B cell (primary cell): ENCODE results near the gene PTGES3. TPM values are rescaled to one million over a fixed set of nuclear protein-coding genes. Genes with fewer than 3 reads are reported as not detected.

Experiments
- ATAC-seq: fragments of 200-7000 bp; cut with Tn5 transposase; one replicate; pipeline ENCODE4 v1.10.0; 2021; ENCODE audit warnings: low read depth, mild to moderate bottlenecking, moderate number of reproducible peaks, moderate library complexity
- CTCF ChIA-PET: fragments of 350-600 bp; sonication (Branson Sonifier 250); formaldehyde crosslinking; loops from one replicate; lab custom pipeline; 2021; ENCODE audit warnings: antibody characterized with exemption, inconsistent platforms; lab: Charles Lee
- POLR2A ChIA-PET: fragments of 350-600 bp; sonication (Branson Sonifier 250); formaldehyde crosslinking; loops from one replicate; lab custom pipeline; 2021; ENCODE audit warnings: antibody characterized with exemption; lab: Charles Lee
- DNase-seq: peaks from one replicate; pipeline ENCODE4 v3.0.0; 2013
- H2AFZ ChIP-seq: 2 replicates; pipeline ENCODE4 v1.6.1; 2012; ENCODE audit warnings: mild to moderate bottlenecking, low read depth, low read length; ENCODE audit not compliant: insufficient read depth, poor library complexity, severe bottlenecking
- H3K27ac ChIP-seq, 2 donors: 1 replicate in 1 of 2; 2 replicates in 1 of 2; pipeline ENCODE4 v1.5.1; 2012 to 2013; ENCODE audit warnings: low read length in 2 of 2, mild to moderate bottlenecking in 2 of 2, moderate library complexity in 1 of 2
- H3K27me3 ChIP-seq, 4 experiments: fragments of 200-600 bp in 1 of 4; sonication (generic) in 1 of 4; replicated peaks in 1 of 4; 1 replicate in 2 of 4; 2 replicates in 2 of 4; pipeline versions ENCODE4 v1.6.1 to v1.7.0; 2013 to 2016; ENCODE audit warnings: low read length in 3 of 4, mild to moderate bottlenecking in 2 of 4, mixed read lengths in 1 of 4, moderate library complexity in 1 of 4; ENCODE audit not compliant: insufficient read depth in 4 of 4, control insufficient read depth in 3 of 4; ENCODE audit errors: control extremely low read depth in 1 of 4
- H3K36me3 ChIP-seq, 2 experiments: replicated peaks in 1 of 2; 1 replicate in 1 of 2; 2 replicates in 1 of 2; pipeline versions ENCODE4 v1.6.1 to v1.7.1; 2013; ENCODE audit warnings: low read length in 1 of 2; ENCODE audit not compliant: insufficient read depth in 2 of 2, control insufficient read depth in 1 of 2; ENCODE audit errors: control extremely low read depth in 1 of 2, extremely low read depth in 1 of 2
- H3K4me1 ChIP-seq, 2 donors: fragments of 200-600 bp in 1 of 2; sonication (generic) in 1 of 2; 1 replicate in 1 of 2; 2 replicates in 1 of 2; pipeline versions ENCODE4 v1.5.1 to v1.6.1; 2013 to 2017; ENCODE audit warnings: low read length in 2 of 2; ENCODE audit not compliant: control insufficient read depth in 2 of 2, insufficient read depth in 2 of 2
- H3K4me2 ChIP-seq: replicated peaks from 2 replicates; pipeline ENCODE3; 2012; ENCODE audit warnings: mild to moderate bottlenecking, low read depth, low read length; ENCODE audit not compliant: poor library complexity, severe bottlenecking
- H3K4me3 ChIP-seq, 5 experiments: fragments of 200-600 bp in 1 of 5; sonication (generic) in 1 of 5; 1 replicate in 3 of 5; 2 replicates in 2 of 5; pipeline versions ENCODE4 v1.5.1 to v1.7.0; 2011 to 2016; ENCODE audit warnings: low read length in 4 of 5, mild to moderate bottlenecking in 4 of 5, low read depth in 2 of 5, control low read depth in 1 of 5, moderate library complexity in 1 of 5; ENCODE audit not compliant: insufficient read depth in 1 of 5; ENCODE audit errors: control extremely low read depth in 1 of 5, extremely low read depth in 1 of 5
- H3K79me2 ChIP-seq: fragments of 200-600 bp; sonication (generic); one replicate; pipeline ENCODE4 v1.6.0; 2016; ENCODE audit warnings: low read length; ENCODE audit not compliant: control insufficient read depth, insufficient read depth
- H3K9ac ChIP-seq: fragments of 200-600 bp; sonication (generic); 2 replicates; pipeline ENCODE4 v1.6.1; 2017; ENCODE audit warnings: mild to moderate bottlenecking, low read length, moderate library complexity
- H3K9me3 ChIP-seq, 3 donors: one replicate each; pipeline versions ENCODE4 v1.6.1 to v1.7.1; 2013; ENCODE audit warnings: low read length in 2 of 3; ENCODE audit not compliant: control insufficient read depth in 2 of 3, insufficient read depth in 1 of 3; ENCODE audit errors: control extremely low read depth in 1 of 3
- H4K20me1 ChIP-seq: 2 replicates; pipeline ENCODE4 v1.6.0; 2012; ENCODE audit warnings: mild to moderate bottlenecking, low read length; ENCODE audit not compliant: insufficient read depth, control insufficient read depth, poor library complexity, severe bottlenecking
- H3K27ac Mint-ChIP-seq: one replicate; pipeline ENCODE4 v1.8.0; 2021; ENCODE audit warnings: mixed read lengths
- H3K27me3 Mint-ChIP-seq: one replicate; pipeline ENCODE4 v1.8.0; 2021; ENCODE audit warnings: mixed read lengths
- H3K4me1 Mint-ChIP-seq: one replicate; pipeline ENCODE4 v1.8.0; 2021; ENCODE audit warnings: mixed read lengths
- H3K4me3 Mint-ChIP-seq: one replicate; pipeline ENCODE4 v1.8.0; 2021; ENCODE audit warnings: mixed read lengths
- H3K9me3 Mint-ChIP-seq: one replicate; pipeline ENCODE4 v1.8.0; 2022; ENCODE audit warnings: mixed read lengths; ENCODE audit not compliant: insufficient read depth
- CTCF ChIP-seq: fragments of 200-600 bp; IDR thresholded peaks from one replicate; pipeline ENCODE4 v1.8.0; 2022; ENCODE audit warnings: antibody characterized with exemption, mild to moderate bottlenecking
- EZH2 ChIP-seq: IDR thresholded peaks from 2 replicates; pipeline ENCODE4 v1.6.1; 2012; ENCODE audit warnings: borderline replicate concordance, low read depth, mild to moderate bottlenecking, moderate library complexity, low read length; ENCODE audit not compliant: insufficient read depth, poor library complexity, severe bottlenecking
- WGBS: methylation state at CpG from one replicate; pipeline ENCODE4 v1.1.5; 2013; ENCODE audit warnings: missing lambda C conversion rate; ENCODE audit not compliant: insufficient coverage; 5-methylcytosine and 5-hydroxymethylcytosine counted together
- intact Hi-C: fragments of 100-400 bp; cut with micrococcal nuclease; formaldehyde crosslinking; loops from one replicate; pipeline ENCODE4 v1.10.0; 2022
- polyA plus RNA-seq: library from polyadenylated mRNA; depleted of rRNA; stranded (reverse); fragments of >200 nt; gene quantifications from 2 replicates; pipeline ENCODE4 v1.2.3, GENCODE V29; 2012
- total RNA-seq, 2 donors: library from RNA; stranded (reverse); fragments of 120-200 nt in 1 of 2; gene quantifications; 1 replicate in 1 of 2; 2 replicates in 1 of 2; pipeline versions ENCODE4 v1.2.3 to v1.2.4, GENCODE V29; 2013 to 2022

Gene PTGES3
- total and polyA plus RNA-seq, 2 donors (not counting 1 experiment from before 2014, with no cell fraction given), result 35.3 to 121 TPM

GRCh38 chr12:56629459-56630179 lies 58.5 kb downstream of the PTGES3 start:
- H3K27me3 Mint-ChIP-seq, result no peaks in the 10 kb centered on the region
- Histone ChIP-seq H3K4me3 (peak overlapping the region; percentile 98 to 100 (median 99)), H3K9me3 (no peaks in the 10 kb centered on the region), H3K9ac (peak overlapping the region; percentile 95), H3K79me2 (peaks cover 87% of the 10 kb centered on the region), H3K4me1 (peaks cover 63 to 70% of the 10 kb centered on the region in 2 donors), H2AFZ (peak overlapping the region; percentile 66), H4K20me1 (peaks cover 25% of the 10 kb centered on the region), H3K27me3 (no peaks in the 10 kb centered on the region), H3K36me3 (no peaks in the 10 kb centered on the region), H3K27ac (peak overlapping the region; percentile 97 to 98), H3K4me2 (peak overlapping the region; percentile 78)
- peak overlapping the region; percentile 89 for H3K4me3 Mint-ChIP-seq
- ChIA-PET CTCF (interaction anchor here (0.6 to 2.4 kb wide), 9 partner anchors 7 to 482 kb away, joined by 3 to 30 read pairs (median 4); partner anchors contain the start of gene ATP5F1B), POLR2A (interaction anchor here (0.6 to 5.1 kb wide), 15 partner anchors 9 to 1273 kb away, joined by 3 to 18 read pairs (median 5); partner anchors contain the start of genes ATP5F1B, NACA, PTGES3 and RAB5B)
- ATAC-seq (peak; percentile 12), DNase-seq (peak; percentile 58)
- H3K4me1 Mint-ChIP-seq, result peaks cover 77% of the 10 kb centered on the region
- H3K9me3 Mint-ChIP-seq, result no peaks in the 10 kb centered on the region
- H3K27ac Mint-ChIP-seq, result peak overlapping the region; percentile 92
- intact Hi-C loops, result loop anchor here (1.0 to 10.0 kb wide), 7 partner anchors 37 to 895 kb away; partner anchors contain the start of genes APOF, DDIT3, MBD6 and NAB2
- WGBS, result under 1% methylated on average over 46 of the region's 46 CpGs
- TF ChIP-seq EZH2 (no peak), CTCF (no peak)
